RPMI8226 (cell line): Measurements from ENCODE around the gene CTNNA3.

Source experiments
- DNase-seq: peaks from one replicate; pipeline ENCODE4 v3.0.0-alpha.2; 2015

CTNNA3 gene

DNA sequence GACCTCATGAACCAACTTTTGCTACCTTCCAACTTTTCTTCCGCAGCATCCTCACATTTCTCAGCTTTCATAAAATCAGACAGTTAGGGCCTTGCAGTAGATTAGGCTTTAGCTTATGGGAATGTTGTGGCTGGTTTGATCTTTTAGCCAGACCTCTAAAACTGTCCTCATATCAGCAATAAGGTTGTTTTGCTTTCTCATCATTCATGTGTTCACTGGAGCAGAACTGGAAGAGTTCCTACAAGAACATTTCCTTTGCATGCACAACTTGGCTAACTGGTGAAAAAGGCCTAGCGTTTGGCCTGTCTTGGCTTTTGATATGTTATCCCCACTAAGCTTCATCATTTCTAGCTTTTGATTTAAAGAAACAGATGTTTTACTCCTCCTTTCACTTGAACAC lies 900.1 kb downstream of the CTNNA3 start:
- no peak for DNase-seq

DNA sequence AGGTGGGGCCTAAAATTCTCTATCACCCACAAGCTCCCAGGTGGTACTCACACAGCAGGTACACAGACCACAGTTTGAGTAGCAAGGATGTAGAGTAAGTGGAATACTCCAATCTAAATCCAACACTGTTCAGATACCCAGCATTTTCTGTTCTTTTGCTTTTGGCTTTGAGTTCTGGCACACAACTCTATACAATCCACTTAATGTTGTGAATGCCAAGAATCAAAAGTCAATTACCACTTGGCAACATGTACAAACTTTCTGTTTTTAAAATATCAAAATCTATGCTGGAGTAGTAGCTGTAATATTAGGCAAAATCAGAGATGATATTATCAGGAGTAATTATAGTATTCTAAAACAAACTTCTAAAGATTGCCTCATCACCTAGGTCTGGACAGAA lies 903.6 kb downstream of the CTNNA3 start:
- no peak for DNase-seq

- DNase-seq = no peak
These were observed 907.6 kb downstream of the CTNNA3 start for GRCh38 chr10:66788178-66788987.

GRCh38 chr10:66786709-66787108 lies 909.3 kb downstream of the CTNNA3 start:
- no peak for DNase-seq

- DNase-seq = no peak
These were observed 911.2 kb downstream of the CTNNA3 start for GRCh38 chr10:66784770-66785169.

DNA sequence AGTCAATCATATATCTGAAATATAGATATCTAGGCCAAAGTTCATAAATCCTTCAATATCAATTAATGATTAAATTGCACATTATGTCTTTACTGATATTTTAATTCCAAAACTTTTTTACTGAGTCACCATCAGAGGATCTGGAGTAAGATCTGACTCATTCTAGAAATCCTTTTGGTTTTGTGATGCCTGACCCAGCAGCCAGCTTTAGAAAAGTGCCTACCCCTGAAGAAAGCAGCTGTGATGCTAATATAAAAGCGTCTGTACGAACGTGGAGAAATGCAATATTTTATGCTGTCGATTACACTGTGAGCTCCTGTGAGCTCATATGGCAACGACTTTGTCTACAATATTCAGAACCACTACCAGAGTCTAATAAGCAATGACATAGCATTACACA lies 912.7 kb downstream of the CTNNA3 start:
- DNase-seq = no peak

GRCh38 chr10:66782776-66783175 lies 913.2 kb downstream of the CTNNA3 start:
- no peak for DNase-seq

GRCh38 chr10:66782144-66782543 lies 913.9 kb downstream of the CTNNA3 start:
- DNase-seq = no peak

DNA sequence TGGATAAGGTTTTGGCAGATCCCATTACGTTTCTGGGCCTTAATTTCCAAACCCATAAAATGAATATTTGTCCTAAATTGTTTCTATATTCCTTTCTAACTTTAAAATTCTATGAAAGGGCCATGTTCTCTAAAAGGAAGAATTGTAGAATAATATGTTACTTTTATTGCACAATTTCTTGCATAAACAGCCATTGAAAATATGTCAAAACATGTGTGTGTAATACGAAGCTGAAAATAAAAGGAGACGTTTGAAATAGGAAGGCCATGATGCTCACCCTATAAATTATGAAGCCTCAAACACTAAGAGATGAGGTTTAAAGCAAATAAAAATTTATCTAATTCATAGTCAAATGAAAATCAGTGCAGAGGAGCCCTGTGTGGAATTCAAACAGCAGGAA lies 915.2 kb downstream of the CTNNA3 start:
- no peak for DNase-seq

- DNase-seq = no peak
These were observed 917.6 kb downstream of the CTNNA3 start for GRCh38 chr10:66778351-66778750.

- no peak for DNase-seq
These were observed 918.3 kb downstream of the CTNNA3 start for GRCh38 chr10:66777665-66778064.

DNA sequence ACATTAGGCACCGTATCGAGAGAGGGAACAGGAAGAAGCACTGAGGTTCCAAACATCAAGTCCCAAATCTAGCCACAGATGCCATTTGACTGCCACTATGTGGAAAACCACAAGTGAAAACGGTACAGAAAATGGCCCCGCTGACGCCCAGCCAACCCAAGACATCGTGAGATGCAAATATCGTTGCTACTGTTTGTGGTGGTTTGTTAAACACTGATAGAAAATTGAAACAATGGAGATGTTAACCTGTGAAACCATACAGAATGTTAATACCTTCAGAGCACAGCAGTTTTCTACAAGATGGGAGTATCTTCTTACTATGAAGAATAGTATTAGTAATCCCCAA lies 922.5 kb downstream of the CTNNA3 start:
- no peak for DNase-seq

- DNase-seq = no peak
These were observed 923.2 kb downstream of the CTNNA3 start for GRCh38 chr10:66772548-66773471.

DNA sequence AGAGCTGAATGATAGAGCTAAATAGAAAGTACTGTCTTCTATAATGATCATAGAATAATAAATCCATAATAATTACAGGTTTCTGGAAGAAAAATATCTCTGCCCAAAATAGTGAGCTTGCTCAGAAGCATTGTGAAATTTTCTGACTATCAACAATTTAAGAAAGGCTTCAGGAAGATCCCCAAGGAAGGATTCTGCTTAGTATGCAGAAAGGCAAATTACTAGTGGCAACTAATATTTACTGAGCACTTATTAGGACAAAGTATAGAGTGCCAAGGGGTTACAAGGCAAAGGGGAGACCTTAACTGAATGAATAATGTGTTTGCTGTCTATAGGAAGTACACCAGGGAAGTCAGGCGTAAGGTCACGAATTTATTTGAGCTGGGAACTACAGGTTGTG lies 928.3 kb downstream of the CTNNA3 start:
- no peak for DNase-seq

DNA sequence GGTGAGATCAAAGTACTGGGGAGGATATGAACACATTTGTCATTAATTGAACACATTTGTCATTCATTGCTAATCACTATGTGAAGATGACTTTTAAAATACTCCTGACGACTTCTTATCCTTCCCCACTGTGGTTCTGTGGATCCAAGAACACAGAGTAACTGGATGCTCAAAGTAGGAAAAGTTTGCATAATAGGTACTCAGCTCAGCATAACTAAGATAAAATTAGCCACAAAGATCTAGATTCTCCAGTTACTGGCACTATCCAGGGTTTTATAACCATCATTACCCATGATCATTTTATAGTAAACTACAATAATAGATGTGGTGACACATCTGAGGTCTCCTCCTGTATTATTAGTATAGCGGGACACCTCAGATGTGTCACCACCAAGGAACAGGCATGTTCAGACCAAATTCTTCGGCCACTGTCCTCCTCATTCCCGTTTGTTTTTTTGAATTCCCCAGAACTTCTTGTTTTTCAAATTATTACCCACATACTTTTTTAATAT lies 933.7 kb downstream of the CTNNA3 start:
- DNase-seq = no peak

DNA sequence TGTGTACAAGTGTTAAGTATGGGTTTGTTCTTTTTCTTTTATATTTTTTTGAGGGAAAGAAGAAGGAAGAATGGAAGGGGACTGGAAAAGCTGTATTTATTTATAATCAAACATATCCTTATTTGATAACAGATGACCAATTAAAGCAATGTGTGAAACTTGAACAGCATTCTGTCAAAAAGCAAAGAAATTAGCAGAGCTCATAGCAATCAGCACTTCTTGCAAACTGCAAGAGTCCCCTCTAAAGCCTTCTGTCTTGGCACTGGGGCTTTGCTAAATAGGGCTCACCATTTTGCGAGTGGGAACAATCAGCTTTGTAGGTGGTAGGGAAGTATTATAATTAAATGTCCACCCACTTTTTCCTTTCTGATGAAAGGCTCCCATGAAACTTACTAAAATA lies 935.1 kb downstream of the CTNNA3 start:
- no peak for DNase-seq

- DNase-seq = no peak
These were observed 940.5 kb downstream of the CTNNA3 start for GRCh38 chr10:66755474-66755873.

GRCh38 chr10:66752714-66753113 lies 943.3 kb downstream of the CTNNA3 start:
- DNase-seq = no peak

DNA sequence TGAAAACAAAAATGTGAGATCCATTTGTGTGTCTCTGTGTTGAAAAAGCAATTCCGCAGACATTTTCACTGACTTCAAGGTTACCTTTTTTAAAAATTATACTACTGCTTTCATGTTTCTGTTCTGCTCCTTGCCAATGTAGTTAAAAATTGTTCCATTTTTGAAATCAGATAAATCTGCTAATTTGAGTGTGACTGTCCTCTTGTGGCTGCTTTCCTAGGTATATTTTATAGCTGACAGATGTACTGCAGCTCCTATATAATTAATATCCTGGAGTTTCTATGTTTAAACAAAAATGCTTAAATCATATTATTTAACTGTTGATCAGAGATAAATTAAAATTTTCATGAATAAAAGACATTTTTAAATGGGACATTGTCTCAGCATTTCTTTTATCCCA lies 947.8 kb downstream of the CTNNA3 start:
- DNase-seq = no peak

- DNase-seq = no peak
These were observed 948.5 kb downstream of the CTNNA3 start for GRCh38 chr10:66747451-66747850.

- DNase-seq = no peak
These were observed 949.3 kb downstream of the CTNNA3 start for GRCh38 chr10:66746711-66747110.

DNA sequence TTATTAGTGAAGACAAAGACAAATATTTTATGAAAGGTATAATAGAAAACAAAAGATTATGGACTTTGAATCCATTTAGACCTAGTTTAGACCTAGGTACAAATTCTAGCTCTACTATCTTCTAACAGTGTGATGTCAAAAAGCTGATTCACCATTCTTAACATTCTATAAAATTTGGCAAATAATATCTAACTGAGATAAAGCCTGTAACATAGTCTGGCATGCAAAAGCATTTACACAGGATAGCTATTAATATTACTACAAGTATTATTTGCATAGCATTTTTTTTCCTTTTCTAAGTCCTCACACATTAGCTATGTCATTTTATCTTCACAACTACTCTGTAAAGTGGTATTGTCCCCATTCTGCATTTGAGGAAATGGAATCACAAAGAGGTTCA lies 949.7 kb downstream of the CTNNA3 start:
- DNase-seq = no peak

GRCh38 chr10:66744915-66745314 lies 951.1 kb downstream of the CTNNA3 start:
- DNase-seq = no peak

- DNase-seq = no peak
These were observed 958.8 kb downstream of the CTNNA3 start for GRCh38 chr10:66737241-66737640.
